NCI-H1105 (cell line): ENCODE data around the gene NPSR1.
"Not testable (repeated sequence)": the region's sequence is repeated elsewhere in the genome, so short reads cannot be mapped to it uniquely, and the experiment has no call there.

Source experiments
- DNase-seq: peaks from one replicate; lab custom pipeline; 2025; lab: John Stamatoyannopoulos, UW

The NPSR1 gene

DNA sequence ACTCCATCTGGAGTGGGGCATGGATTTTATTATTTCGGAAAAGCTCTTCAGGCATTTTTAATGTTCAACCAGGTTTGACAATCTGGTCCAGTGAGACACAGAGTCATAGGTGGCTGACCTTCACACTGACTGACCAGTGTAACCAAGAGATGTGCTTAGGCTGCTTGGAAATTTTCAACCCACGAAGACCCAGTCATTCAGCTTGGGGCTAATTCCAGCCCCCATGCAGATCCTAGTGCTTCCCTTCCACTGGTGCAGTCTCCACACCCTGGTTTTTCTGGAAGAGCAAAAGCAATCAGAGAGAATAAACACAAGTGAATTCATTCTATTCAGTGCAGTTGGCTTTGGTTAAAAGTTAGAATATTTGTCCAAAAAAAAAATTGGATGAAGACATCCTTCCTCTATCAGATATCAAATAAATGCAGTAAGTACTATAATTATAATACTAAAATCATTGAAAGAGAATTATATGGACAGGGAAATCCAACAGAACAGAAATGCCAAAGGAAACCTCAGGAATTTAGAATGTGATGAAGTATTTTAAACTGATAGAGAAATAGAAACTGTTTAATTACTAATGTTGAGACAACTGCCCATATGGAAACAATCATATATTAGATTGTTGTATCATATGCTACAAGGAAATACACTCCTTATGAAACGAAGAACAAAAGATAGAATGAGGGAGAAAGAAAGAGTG lies 178.0 kb downstream of the NPSR1 start:
- DNase-seq: no peak

DNA sequence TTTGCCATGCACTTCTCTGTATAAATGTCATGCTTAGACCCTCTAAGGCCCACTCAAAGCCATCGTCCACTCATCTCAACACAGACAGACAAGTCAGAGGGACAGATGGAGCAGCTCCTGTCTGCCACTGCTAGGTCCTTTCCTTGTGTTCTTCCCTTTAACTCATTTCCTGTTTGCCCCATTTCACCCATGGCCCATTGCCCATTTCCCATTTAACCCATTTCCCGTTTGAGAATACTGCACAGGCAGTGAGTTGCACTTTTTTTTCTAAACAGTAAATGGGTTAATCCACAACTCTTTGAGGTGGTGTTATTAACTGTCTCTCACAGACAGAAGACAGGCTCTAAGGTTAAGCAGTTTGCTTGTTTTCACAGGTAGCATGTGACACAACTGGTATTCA lies 179.3 kb downstream of the NPSR1 start:
- no peak for DNase-seq

DNA sequence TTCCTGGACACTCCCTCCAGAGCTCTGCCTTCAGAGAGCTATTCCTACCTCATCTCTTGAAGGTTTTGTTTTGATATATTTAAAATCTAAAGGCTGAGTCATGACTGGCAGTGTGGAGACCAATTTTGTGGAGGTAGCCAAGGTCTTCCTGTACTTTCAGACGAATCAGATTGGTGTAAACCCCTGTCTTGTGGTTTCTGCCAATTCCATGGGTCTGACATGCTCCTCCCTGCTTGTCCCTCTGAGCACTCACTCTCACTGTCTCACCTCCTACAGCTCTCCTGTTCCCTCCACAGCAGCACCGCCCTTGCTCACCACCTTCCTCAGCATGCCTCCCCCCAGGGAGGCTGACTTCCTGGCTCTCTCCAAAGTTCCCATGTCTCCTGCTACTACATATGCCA lies 179.8 kb downstream of the NPSR1 start:
- no peak for DNase-seq

DNA sequence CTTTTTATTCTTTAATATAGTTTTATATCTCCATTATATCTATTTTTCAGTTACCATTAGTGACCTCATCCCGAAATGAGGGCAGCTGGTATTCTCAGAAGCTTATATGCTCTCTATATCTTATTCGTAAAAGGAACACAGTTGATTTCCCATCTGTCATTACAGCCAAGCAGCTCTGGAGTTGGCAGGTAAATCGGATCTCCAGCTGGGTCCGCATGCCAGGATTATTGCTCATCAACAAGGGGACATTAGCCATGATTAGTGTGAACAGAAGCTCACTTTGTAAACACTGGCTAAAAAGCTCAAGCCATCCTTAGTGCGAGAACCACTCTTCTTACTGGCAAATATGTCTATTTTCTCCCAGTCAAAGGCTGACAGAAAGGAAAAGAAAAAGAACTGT lies 180.3 kb downstream of the NPSR1 start:
- DNase-seq: no peak

DNA sequence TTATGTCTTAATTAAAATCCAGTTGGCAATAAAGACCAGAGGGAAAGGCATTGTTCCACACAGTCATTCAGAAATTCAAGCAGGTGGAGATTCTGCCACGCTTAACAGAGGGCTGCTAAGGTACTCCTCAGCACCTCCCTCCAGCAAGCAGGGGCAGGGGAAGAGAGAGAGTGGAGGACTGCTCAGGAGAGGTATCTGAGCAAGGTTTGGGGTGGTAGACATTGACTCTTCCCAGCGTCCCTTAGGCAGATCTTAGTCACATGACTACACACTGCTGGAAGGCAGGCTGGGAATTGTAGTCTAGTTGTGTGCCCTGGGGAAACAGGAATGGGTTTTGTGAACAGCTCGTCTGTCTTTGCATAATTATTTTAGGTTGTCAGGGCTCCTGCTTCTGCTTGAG lies 181.6 kb downstream of the NPSR1 start:
- DNase-seq: no peak

DNA sequence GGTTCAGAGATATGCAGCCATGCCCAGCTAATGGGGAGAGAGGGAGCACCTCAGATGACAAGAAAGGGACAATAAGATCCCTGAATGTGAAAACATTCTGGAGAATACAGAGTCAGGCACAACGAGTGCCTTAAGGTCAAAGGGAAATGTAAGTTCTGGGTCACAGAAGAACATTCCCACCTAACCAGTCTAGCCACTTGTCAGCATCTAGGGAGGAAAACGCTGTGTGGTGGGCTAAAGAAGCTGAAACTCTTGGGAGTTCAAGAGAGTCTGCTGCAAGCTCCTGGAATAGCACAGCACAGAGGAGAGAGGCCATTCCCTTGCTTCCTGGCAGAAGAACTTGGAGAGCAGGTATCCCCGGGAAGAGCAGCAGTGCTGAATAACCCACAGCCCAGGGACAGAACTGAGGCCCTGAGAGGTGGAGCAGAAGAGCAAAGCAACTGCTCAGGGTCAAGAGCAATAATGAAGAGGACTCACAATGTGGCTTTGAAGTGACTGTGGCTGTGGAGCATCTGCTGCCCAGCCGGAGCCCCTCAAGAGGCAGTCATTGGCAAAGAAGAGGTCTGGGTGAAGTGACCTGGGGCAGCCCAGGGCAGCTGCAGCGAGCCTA lies 182.3 kb downstream of the NPSR1 start:
- DNase-seq: no peak

DNA sequence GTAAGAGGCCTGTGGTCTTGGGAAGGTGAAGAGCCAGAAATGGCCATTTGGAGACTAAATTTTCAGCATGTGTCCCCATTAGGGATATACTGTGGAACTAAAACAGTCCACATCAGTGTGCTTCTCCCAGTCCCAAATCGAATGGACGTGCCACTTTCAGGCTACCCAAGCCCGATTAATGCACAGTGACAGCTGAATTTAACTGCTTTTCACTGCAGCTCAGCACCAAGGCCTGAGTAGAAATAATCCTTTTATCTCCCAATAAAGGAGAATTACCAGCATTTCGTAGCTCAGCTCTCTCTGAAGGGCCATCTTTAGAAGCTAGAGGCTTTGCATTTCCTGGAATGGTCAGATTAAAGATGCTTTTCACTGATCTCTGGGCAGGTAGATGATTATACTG lies 183.3 kb downstream of the NPSR1 start:
- DNase-seq: no peak

DNA sequence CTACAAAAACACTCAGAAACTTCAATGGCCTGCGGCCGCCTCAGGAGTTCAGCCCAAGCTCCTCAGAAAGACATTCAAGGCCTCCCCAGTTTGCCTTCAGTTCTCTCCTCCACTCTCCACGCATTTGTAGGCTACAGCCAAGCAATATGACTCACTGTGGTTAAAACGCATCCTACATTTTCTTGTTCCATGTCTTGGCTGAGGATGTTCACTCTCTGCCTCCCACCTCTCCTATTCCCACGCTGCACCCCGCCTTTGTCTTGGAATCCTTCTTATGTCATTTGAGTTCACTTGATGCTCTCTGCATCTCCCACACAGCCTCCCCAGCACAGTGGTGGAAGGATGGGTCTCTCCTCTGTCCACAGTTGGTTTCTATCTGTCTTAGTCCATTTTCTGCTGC lies 184.8 kb downstream of the NPSR1 start:
- DNase-seq: no peak

DNA sequence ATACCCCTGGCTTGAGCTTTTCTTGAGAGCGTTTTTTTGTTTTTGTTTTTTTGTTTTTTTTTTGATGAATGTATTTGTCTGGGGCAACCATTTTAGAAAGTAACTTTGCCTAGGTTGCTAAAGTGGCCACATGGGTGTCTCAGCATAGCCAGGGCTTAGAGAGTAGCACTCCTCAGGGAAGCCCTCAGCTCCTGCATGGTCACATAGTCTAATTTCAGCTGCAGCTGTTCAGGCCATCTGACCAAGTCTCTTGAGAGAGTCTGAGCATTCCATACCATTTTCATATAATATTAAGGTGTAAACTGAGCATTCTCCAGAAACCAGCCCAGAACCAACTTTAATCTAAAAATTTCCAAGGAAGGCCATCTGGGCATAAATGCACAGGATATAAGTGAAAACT lies 186.4 kb downstream of the NPSR1 start:
- DNase-seq: no peak

DNA sequence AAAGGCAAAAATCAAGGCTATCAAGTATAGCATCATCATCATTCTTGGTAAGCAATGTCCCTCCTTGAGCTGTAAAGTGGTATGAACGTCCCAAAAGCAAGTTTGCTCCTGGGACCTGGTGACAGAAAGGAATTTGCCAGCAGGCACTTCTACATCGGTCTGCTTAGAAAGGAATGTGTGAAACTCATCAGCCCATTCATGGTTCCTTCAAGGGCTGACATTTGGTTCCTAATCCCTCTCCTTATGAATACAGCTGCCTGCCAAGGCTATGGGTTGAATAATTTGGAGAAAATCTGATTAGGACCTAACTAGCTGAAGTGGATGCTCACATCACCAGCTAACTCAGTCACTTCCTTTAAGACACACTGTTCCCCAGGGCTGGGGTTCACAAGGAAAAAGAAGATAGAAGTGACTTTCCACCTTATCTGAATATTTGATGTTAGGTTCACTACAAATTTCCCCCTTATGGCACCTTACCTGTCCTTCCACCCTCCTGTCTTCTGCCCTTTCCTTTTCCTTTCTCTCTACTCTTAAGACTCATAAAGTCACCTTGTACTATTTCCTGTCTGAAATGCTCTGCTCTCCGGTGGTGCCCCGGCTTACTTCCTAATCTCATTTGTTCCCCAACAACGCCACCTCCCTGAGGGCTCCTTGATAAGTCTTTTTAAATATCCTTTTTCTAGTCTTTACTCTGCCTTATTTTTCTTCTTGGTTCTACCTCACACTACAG lies 187.1 kb downstream of the NPSR1 start:
- DNase-seq: no peak

DNA sequence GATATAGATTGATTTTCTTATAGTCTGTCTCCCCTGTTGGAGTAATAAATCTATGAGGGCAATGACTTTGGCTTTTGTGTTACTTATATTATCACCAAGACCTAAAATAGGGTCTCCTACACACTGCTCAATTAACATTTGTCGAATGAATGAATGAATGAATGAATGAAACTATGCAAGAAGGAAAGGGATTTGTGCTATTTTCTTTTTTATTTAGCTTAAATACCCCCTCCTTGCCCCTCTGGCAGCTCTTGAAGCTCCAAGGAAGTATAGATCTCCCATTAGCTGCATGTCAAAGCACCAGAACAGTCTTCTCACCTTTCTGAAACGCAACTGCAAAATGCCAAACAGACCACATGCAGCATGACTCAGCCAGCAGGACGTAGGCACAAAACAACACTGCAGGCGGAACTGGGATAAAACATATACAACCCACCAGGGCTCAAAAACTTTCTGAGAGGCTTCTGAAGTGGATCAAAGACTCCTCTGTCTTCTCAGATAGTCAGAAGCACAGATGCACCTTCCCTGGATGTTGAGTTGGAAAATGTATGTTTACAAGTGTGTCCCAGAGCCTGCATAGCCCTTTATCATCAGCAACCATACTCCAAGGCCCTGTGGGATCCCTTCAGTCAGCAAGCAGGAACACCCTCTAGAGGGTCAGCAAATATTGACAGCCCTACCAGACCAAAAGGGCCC lies 187.8 kb downstream of the NPSR1 start:
- no peak for DNase-seq

DNA sequence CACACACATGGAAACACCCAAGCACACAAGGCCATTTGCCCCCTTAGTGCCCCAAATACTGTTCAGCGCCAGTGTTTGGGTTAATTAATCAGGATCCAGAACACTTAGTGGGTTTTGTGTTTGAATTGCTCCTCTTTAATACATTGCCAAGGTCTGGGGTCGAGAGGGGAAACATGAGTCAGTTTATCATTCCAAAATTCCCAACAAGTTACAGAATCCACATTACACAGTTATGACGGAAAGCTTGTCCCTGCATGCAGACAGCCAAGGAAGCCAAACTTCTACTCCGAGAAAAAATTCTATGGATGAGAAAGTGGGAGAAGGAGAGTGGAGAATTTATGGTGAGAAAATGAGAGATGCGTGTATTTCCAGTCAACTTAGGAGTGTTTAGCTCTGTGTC lies 189.0 kb downstream of the NPSR1 start:
- DNase-seq: no peak

DNA sequence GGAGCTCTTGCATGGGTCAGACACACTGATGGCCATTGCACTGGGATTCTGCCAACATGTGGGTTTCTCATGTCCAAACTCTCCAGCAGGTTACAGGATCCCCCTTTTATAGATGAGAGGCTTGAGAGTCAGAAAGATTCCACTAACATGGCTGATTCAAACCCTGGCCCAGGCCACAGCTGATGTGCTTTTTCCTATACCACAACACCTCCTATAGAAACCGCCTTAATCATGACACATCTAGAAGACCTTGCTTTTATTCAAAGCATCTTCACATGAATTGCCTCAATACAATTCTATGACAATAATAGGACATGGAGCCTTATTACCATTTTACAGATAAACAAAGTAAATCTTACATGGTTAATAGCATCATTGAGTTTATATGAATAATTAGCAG lies 190.7 kb downstream of the NPSR1 start:
- no peak for DNase-seq

DNA sequence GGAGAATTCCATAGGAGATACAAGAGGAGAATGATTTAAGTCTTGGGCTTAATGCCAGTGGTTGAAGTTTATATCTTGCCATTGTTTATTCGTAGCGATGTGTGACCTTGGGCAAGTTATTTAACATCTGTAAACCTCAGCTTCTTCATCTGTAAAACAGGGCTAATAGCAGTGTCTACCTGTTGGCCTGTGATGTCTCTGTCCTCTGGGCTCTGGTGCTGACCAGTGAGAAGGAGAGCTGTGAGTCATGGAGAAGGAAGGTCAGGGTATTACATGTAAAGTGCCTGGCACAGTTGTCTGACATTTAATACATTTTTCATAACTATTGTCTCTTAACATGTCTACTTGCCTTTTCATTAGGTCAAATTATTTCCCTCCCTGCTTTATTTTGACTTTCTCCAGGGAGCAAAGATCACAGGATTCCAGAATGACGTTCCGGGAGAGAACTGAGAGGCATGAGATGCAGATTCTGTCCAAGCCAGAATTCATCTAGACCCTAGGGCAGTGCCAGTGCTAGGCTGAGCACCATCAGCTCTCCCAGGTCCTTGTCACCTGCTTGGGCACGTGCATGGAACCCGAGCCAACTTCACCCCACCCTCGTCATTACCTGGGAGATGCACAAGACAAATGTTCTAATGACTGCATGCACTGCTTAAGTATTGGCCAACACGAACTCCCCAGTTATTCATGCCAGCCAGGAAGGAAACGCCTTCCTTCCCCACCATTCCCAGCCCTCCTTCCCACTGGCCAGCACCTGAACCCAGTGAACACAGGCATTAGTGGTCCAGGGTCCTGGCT lies 191.3 kb downstream of the NPSR1 start:
- DNase-seq: no peak

DNA sequence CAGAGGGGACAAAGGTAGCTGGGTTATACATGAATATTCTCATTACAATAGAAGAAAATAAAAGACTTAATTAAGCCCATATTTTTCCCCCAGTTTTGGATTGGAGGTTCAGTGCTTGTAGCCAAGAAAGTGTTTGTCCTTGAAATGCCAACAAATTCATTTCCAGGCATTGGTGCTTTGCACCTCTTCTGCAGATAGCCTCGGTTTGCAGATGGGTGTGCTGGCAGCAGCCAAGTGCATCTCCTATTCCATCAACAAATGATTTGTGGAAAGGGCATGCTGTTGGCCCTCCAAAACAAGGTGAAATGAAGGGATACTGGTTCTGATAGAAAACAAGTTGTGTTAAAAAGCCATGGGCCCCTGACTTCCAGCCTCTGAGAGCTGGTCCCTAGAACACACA lies 192.0 kb downstream of the NPSR1 start:
- DNase-seq: no peak

DNA sequence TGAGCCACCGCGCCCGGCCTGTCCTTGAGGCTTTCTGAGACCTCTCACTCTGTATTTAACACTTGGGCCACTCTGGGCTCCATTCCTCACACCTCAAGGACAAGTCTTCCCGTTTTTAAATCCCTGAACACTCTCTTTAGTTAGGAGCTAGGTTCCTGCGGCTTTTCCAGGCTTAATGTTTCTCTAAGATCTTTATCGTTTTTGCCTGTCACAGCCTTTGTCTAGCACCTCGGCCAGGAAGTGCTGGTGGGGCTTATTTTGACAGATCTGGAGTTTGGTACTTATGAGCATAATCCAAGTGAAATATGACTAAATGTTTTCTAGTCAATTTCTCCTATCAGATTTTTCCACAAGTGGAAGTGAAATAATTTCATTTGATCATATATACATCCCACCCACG lies 192.7 kb downstream of the NPSR1 start:
- no peak for DNase-seq

DNA sequence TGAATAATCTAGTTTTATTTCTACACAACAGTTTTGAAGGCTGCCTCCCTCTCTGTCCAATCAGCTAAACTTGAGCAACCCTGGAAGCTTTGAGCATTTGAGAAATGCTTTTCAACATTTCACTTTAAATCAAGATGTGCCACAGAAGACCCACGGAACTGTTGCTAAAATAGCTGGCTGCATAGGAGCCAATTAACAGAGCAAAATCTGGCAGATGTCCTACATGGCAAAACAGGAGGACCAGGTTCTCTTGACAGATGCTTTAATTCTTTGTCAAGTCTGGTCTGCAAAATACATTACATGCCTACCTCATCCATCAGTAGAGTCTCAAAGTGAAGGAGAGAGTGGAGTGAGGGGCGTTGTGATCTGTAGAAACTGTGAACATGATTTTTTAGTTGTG lies 193.4 kb downstream of the NPSR1 start:
- no peak for DNase-seq

DNA sequence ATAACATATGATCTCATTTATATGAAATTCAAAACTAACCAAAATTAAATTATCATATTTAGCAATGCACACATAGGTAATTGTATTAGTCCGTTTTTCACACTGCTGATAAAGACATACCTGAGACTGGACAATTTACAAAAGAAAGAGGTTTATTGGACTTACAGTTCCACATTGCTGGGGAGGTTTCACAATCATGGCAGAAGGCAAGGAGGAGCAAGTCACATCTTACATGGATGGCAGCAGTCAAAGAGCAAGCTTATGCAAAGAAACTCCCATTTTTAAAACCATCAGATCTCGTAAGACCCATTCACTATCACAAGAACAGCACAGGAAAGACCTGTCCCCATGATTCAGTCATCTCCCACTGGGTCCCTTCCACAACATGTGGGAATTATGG lies 200.4 kb downstream of the NPSR1 start:
- DNase-seq: not testable (repeated sequence)

DNA sequence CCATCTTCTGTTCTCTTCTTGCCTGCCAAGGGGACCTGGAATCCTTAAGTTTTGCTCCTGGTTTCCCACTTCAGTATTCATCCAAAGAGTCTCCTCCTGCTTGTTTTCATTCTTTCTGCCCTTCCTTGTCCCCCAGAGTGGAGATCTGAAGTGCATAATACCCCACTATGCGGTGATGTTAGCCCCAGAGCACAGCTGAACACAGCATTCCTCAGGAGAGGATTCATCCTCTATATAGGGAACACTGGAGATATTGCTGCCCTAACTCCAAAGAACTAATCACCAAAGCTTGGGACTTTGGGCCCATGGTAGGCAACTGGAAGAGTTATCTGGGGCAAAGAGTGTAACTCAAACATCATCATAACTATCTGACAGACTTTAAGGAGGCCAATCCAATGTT lies 201.3 kb downstream of the NPSR1 start:
- not testable (repeated sequence) for DNase-seq

DNA sequence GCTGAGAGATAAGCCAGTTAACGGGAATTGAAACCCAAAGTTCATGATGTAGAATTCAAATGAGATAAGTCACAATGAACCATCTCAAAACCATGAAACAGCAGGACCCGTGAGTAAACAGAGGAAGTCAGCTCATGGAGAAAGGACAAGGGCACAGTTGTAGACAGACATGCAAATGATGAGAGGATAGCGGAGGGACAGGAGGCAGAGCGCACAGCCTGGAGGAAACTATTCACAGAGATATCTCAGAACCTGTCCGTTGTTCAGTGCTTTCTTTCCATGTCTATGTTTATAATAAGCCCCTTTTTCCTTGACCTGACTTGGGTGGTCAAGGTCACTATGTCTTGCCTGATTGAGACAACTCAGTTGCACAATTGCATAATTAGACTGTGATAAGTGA lies 208.2 kb downstream of the NPSR1 start:
- not testable (repeated sequence) for DNase-seq

DNA sequence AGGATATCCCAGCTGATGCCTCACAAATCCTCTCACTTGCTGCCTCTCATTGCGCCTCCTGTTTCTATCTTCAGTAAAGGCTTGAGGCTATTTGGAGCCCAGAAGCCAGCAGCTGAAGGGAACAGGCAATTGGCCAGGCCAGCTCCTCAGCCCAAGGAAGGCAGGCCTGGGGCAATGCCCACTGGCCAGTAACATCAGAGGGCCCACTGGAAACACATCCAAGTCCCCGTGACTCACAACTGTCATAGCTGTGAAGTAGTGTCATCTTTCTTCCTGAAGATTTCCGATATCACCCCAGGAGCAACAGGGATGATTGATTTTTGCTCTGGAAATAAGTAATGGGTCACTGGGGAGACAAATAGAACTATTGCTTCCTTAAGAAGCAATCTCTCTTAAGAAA lies 209.3 kb downstream of the NPSR1 start:
- DNase-seq: not testable (repeated sequence)

DNA sequence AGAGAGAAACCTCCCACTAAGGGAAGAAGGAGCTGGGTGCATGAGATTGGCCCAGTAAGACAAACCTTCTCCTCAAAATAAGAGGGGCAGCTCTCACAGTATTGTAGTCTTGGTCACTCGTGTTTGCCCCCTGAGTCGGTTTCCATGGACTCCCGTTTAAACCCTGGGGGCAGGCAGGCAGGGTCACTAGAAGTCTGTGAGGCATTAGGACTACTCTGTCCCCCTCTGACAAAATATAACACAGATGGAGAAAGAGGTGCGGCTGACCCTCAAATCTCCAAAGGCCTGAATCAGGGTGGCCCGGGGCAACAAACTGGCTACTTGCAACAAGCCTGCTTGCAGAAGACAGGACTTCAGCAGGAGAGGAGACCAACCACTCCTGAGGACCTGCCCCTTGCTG lies 210.6 kb downstream of the NPSR1 start:
- not testable (repeated sequence) for DNase-seq
